ENCODE data around the gene DPY19L2.
"Not testable (repeated sequence)": the region's sequence is repeated elsewhere in the genome, so short reads cannot be mapped to it uniquely, and the experiment has no call there.

GRCh38 chr12:63538656-63539055 lies 129.6 kb downstream of the DPY19L2 start:
- TF ChIP-seq, protein P1, sequence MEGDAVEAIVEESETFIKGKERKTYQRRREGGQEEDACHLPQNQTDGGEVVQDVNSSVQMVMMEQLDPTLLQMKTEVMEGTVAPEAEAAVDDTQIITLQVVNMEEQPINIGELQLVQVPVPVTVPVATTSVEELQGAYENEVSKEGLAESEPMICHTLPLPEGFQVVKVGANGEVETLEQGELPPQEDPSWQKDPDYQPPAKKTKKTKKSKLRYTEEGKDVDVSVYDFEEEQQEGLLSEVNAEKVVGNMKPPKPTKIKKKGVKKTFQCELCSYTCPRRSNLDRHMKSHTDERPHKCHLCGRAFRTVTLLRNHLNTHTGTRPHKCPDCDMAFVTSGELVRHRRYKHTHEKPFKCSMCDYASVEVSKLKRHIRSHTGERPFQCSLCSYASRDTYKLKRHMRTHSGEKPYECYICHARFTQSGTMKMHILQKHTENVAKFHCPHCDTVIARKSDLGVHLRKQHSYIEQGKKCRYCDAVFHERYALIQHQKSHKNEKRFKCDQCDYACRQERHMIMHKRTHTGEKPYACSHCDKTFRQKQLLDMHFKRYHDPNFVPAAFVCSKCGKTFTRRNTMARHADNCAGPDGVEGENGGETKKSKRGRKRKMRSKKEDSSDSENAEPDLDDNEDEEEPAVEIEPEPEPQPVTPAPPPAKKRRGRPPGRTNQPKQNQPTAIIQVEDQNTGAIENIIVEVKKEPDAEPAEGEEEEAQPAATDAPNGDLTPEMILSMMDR (IDR thresholded peaks at IDR 0.05; ENCODE audit: low read depth, low read length, poor library complexity, severe bottlenecking): not testable (repeated sequence)
- not testable (repeated sequence) for TF ChIP-seq EZH2phosphoT487 (IDR thresholded peaks at IDR 0.05; ENCODE audit: borderline replicate concordance, low read length)
